GM23338 (cell line): ENCODE data around the gene MRPS18B. TPM values are rescaled to one million over a fixed set of nuclear protein-coding genes. Genes with fewer than 3 reads are reported as not detected.

Source experiments
- ATAC-seq: fragments of 200-7000 bp; cut with Tn5 transposase; 3 replicates; pipeline ENCODE4 v1.9.1; 2020
- DNase-seq: peaks from one replicate; pipeline ENCODE4 v3.0.0-alpha.2; 2015; ENCODE audit warnings: low spot score
- H2AFZ ChIP-seq: fragments of 200-600 bp; sonication (generic); 2 replicates; pipeline ENCODE4 v1.8.0; 2016; ENCODE audit warnings: antibody characterized with exemption, mild to moderate bottlenecking, moderate library complexity
- H3F3A ChIP-seq: fragments of 200-600 bp; sonication (generic); replicated peaks from 2 replicates; pipeline ENCODE4 v1.8.0; 2017; ENCODE audit warnings: antibody characterized with exemption, mixed run types, low read depth
- H3K27ac ChIP-seq: fragments of 200-600 bp; sonication (generic); 2 replicates; pipeline ENCODE4 v1.6.1; 2016; ENCODE audit warnings: low read depth
- H3K27me3 ChIP-seq: fragments of 200-600 bp; sonication (generic); 2 replicates; pipeline ENCODE4 v1.8.0; 2016; ENCODE audit warnings: mild to moderate bottlenecking, mixed run types, moderate library complexity; ENCODE audit not compliant: insufficient read depth
- H3K36me3 ChIP-seq: fragments of 200-600 bp; sonication (generic); 2 replicates; pipeline ENCODE4 v1.8.0; 2016; ENCODE audit warnings: mild to moderate bottlenecking; ENCODE audit not compliant: insufficient read depth
- H3K4me1 ChIP-seq: fragments of 200-600 bp; sonication (generic); 2 replicates; pipeline ENCODE4 v1.8.0; 2016; ENCODE audit warnings: mild to moderate bottlenecking, moderate library complexity; ENCODE audit not compliant: insufficient read depth
- H3K4me2 ChIP-seq: fragments of 200-600 bp; sonication (generic); 2 replicates; pipeline ENCODE4 v1.7.1; 2017; ENCODE audit warnings: mixed run types
- H3K4me3 ChIP-seq: fragments of 200-600 bp; sonication (generic); 2 replicates; pipeline ENCODE4 v1.6.1; 2016; ENCODE audit warnings: mixed run types
- H3K79me2 ChIP-seq: fragments of 200-600 bp; sonication (generic); replicated peaks from 2 replicates; pipeline ENCODE4 v1.8.0; 2017; ENCODE audit warnings: mild to moderate bottlenecking; ENCODE audit not compliant: insufficient read depth
- H3K9me2 ChIP-seq: fragments of 200-600 bp; sonication (generic); 2 replicates; pipeline ENCODE4 v1.8.0; 2017; ENCODE audit not compliant: insufficient read depth
- H4K20me1 ChIP-seq: fragments of 200-600 bp; sonication (generic); replicated peaks from 2 replicates; pipeline ENCODE4 v1.8.0; 2017; ENCODE audit warnings: mild to moderate bottlenecking; ENCODE audit not compliant: insufficient read depth
- H3K27ac Mint-ChIP-seq: 2 replicates; pipeline ENCODE4 v1.8.0; 2020; ENCODE audit warnings: inconsistent platforms, mild to moderate bottlenecking, moderate library complexity, mixed read lengths
- H3K27me3 Mint-ChIP-seq: 3 replicates; pipeline ENCODE4 v1.8.0; 2022; ENCODE audit warnings: low read depth, mild to moderate bottlenecking, moderate library complexity, mixed read lengths, inconsistent platforms; ENCODE audit not compliant: insufficient read depth, poor library complexity
- H3K36me3 Mint-ChIP-seq: 3 replicates; pipeline ENCODE4 v1.8.0; 2021; ENCODE audit warnings: low read depth, mild to moderate bottlenecking, inconsistent platforms, moderate library complexity, mixed read lengths
- H3K4me1 Mint-ChIP-seq: 3 replicates; pipeline ENCODE4 v1.8.0; 2020; ENCODE audit warnings: mild to moderate bottlenecking, inconsistent platforms, mixed read lengths
- H3K4me3 Mint-ChIP-seq: 3 replicates; pipeline ENCODE4 v1.8.0; 2021; ENCODE audit warnings: moderate library complexity, mild to moderate bottlenecking, inconsistent platforms, mixed read lengths
- H3K9me3 Mint-ChIP-seq: 3 replicates; pipeline ENCODE4 v1.8.0; 2020; ENCODE audit warnings: moderate library complexity, mild to moderate bottlenecking, inconsistent platforms, mixed read lengths
- CREB1 ChIP-seq: fragments of 250-450 bp; sonication (Bioruptor Pico); IDR thresholded peaks from 2 replicates; pipeline ENCODE4 v1.5.0; 2020; ENCODE audit warnings: low read depth, mild to moderate bottlenecking, moderate library complexity
- CTCF ChIP-seq, 2 experiments: fragments of 200-600 bp in 1 of 2; sonication (generic) in 1 of 2; conservative IDR thresholded peaks; 2 replicates each; pipeline versions ENCODE4 v1.5.1 to v1.6.1; 2016 to 2017; ENCODE audit warnings: antibody characterized with exemption in 2 of 2, low read depth in 2 of 2, mild to moderate bottlenecking in 2 of 2, moderate library complexity in 1 of 2
- JUNB ChIP-seq: IDR thresholded peaks from one replicate; pipeline ENCODE4 v1.6.1; 2016; ENCODE audit warnings: antibody characterized with exemption; ENCODE audit not compliant: unreplicated experiment
- NANOG ChIP-seq: IDR thresholded peaks from 2 replicates; pipeline ENCODE4 v1.6.1; 2016; ENCODE audit warnings: antibody characterized with exemption, borderline replicate concordance
- POLR2AphosphoS5 ChIP-seq: IDR thresholded peaks from 2 replicates; pipeline ENCODE4 v1.6.1; 2016; ENCODE audit warnings: antibody characterized with exemption, low read depth
- REST ChIP-seq: IDR thresholded peaks from one replicate; pipeline ENCODE4 v1.6.1; 2018; ENCODE audit warnings: antibody characterized with exemption; ENCODE audit not compliant: unreplicated experiment
- STAT1 ChIP-seq: IDR thresholded peaks from one replicate; pipeline ENCODE4 v1.6.1; 2016; ENCODE audit warnings: antibody characterized with exemption; ENCODE audit not compliant: unreplicated experiment
- ZNF114 ChIP-seq: fragments of 250-450 bp; sonication (Bioruptor Pico); IDR thresholded peaks from 2 replicates; pipeline ENCODE4 v1.5.0; 2020; ENCODE audit warnings: mild to moderate bottlenecking, moderate library complexity
- ZNF462 ChIP-seq: fragments of 250-450 bp; sonication (Bioruptor Pico); IDR thresholded peaks from 2 replicates; pipeline ENCODE4 v1.5.0; 2020; ENCODE audit warnings: mild to moderate bottlenecking, moderate library complexity
- polyA plus RNA-seq: library from polyadenylated mRNA; unstranded; fragments of >200 nt; fragmentation: Nextera tagmentation; extraction: Ambion mirVana; gene quantifications from 2 replicates; pipeline ENCODE4 v1.2.1, GENCODE V29; 2016
- total RNA-seq: library from RNA; depleted of rRNA; stranded (reverse); fragments of >200 nt; shearing (Covaris generic); gene quantifications from 2 replicates; pipeline ENCODE4 v1.2.3, GENCODE V29; 2014

Gene MRPS18B
- total and polyA plus RNA-seq, 2 experiments from 2014 or later: 49.2 to 73.6 TPM

GRCh38 chr6:30601815-30602641 is 15.6 kb upstream of the MRPS18B start:
- Histone ChIP-seq H3K4me1 (no peaks in the 10 kb centered on the region), H3K79me2 (0 out of 2 replicates have a peak, but pooled peaks cover 3% of the 10 kb centered on the region), H3K27ac (no peak overlapping the region), H3K27me3 (no peaks in the 10 kb centered on the region), H3F3A (peaks cover 67% of the 10 kb centered on the region), H3K4me3 (no peak overlapping the region), H4K20me1 (peaks cover 28% of the 10 kb centered on the region), H3K36me3 (peaks cover 52% of the 10 kb centered on the region), H3K9me2 (no peaks in the 10 kb centered on the region), H3K4me2 (no peak overlapping the region), H2AFZ (no peak overlapping the region)
- Mint-ChIP-seq H3K36me3 (peaks cover 80% of the 10 kb centered on the region), H3K27me3 (peaks cover 12% of the 10 kb centered on the region), H3K4me3 (no peak overlapping the region), H3K27ac (no peak overlapping the region), H3K4me1 (no peaks in the 10 kb centered on the region; the same call in 2 of the 3 replicates), H3K9me3 (no peaks in the 10 kb centered on the region)
- DNase-seq (no peak), ATAC-seq (no peak)
- TF ChIP-seq ZNF114 (CRISPR knock-in tag) (no peak), NANOG (no peak)

- H4K20me1 ChIP-seq: peaks cover 35% of the 10 kb centered on the region
- Mint-ChIP-seq H3K4me3 (no peak overlapping the region; the same call in 2 of the 3 replicates), H3K27ac (no peak overlapping the region), H3K27me3 (peaks cover 14% of the 10 kb centered on the region), H3K36me3 (peaks cover 97% of the 10 kb centered on the region), H3K4me1 (no peaks in the 10 kb centered on the region; the same call in 2 of the 3 replicates), H3K9me3 (no peaks in the 10 kb centered on the region)
- no peak overlapping the region for H3K27ac ChIP-seq
- H3K4me1 ChIP-seq: no peaks in the 10 kb centered on the region
- ATAC-seq: no peak
- H3K4me2 ChIP-seq: no peak overlapping the region
- no peak overlapping the region for H2AFZ ChIP-seq
- H3K27me3 ChIP-seq: no peaks in the 10 kb centered on the region
- peaks cover 55% of the 10 kb centered on the region for H3F3A ChIP-seq
- no peaks in the 10 kb centered on the region for H3K9me2 ChIP-seq
- no peak for DNase-seq
- H3K36me3 ChIP-seq: peaks cover 71% of the 10 kb centered on the region
- peaks cover 6% of the 10 kb centered on the region; the same call in 1 of the 2 replicates for H3K79me2 ChIP-seq
- no peak overlapping the region for H3K4me3 ChIP-seq
- TF ChIP-seq STAT1 (no peak), REST (no peak), NANOG (no peak), CREB1 (CRISPR knock-in tag) (no peak), JUNB (no peak), ZNF462 (CRISPR knock-in tag) (no peak), ZNF114 (CRISPR knock-in tag) (no peak), POLR2AphosphoS5 (no peak), CTCF (conservative IDR thresholded peaks at IDR 0.05; ENCODE audit: low read depth in 2 of 2) (no peak)
These were observed 13.7 kb upstream of the MRPS18B start for GRCh38 chr6:30603961-30604360.
